ENCODE measurements around the gene CD164L2.

- TF ChIP-seq POLR2A (IDR thresholded peaks at IDR 0.05) (no peak), CTCF (IDR thresholded peaks at IDR 0.05) (no peak), POLR2AphosphoS5 (IDR thresholded peaks at IDR 0.05) (no peak)
Measured at GRCh38 chr1:27400963-27401341, 17.8 kb upstream of the CD164L2 start.

Data from gastroesophageal sphincter (tissue), 3 donors.